GM12864 (cell line): ENCODE results near the gene MORF4L1.

Source experiments
- DNase-seq: peaks from one replicate; pipeline ENCODE4 v3.0.0-alpha.2; 2011; ENCODE audit warnings: low read depth
- H3K4me3 ChIP-seq: 2 replicates; pipeline ENCODE4 v1.5.1; 2011; ENCODE audit warnings: mild to moderate bottlenecking, low read depth, low read length, control low read depth
- TF ChIP-seq, protein P1 (sequence below): IDR thresholded peaks from 2 replicates; pipeline ENCODE4 v1.5.1; 2011; ENCODE audit warnings: low read depth, mild to moderate bottlenecking, moderate library complexity, low read length, control low read depth, inconsistent platforms; ENCODE audit errors: missing control alignments

MORF4L1 gene

DNA sequence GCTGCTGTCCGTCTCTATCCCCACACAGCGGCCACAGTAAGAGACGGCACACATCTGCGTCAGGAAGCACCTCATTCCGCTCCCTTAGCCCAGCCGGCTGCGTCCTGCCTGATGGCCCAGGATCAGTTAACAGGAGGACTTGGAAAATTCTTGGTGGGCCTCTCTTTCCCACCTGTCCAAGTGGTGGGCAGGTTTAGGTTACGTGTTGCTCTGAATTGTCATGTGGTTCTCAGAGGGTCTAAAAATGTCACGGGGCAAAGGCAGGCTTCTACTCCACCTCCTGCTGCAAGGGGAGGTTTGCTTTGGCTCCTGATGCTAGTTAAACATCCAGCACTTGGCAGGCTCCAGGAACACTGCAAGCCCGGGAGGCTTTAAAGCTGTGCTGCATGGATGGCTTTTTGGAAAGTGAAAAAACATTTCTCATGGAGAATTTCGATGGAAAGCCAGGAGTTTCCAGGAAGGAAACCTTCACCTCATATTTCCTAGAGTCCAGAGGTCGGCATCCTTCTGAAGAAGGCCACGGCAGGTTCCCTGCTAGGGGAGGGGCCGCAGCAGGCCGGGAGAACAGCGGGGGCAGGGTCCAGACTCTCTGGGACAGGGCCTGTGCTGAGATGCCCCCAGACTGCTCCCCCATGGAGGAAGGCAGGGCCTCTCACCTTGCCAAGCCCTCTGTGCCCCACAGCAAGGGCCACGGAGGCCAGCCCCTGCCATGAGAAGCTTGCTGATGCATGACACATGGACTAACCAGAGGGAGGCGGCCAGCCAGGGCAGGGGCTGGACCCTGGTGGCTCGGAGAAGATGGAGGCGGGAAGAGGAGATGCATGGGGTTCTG lies 61.3 kb downstream of the MORF4L1 start:
- TF ChIP-seq, protein P1, sequence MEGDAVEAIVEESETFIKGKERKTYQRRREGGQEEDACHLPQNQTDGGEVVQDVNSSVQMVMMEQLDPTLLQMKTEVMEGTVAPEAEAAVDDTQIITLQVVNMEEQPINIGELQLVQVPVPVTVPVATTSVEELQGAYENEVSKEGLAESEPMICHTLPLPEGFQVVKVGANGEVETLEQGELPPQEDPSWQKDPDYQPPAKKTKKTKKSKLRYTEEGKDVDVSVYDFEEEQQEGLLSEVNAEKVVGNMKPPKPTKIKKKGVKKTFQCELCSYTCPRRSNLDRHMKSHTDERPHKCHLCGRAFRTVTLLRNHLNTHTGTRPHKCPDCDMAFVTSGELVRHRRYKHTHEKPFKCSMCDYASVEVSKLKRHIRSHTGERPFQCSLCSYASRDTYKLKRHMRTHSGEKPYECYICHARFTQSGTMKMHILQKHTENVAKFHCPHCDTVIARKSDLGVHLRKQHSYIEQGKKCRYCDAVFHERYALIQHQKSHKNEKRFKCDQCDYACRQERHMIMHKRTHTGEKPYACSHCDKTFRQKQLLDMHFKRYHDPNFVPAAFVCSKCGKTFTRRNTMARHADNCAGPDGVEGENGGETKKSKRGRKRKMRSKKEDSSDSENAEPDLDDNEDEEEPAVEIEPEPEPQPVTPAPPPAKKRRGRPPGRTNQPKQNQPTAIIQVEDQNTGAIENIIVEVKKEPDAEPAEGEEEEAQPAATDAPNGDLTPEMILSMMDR: no peak
- no peak overlapping the region for H3K4me3 ChIP-seq
- no peak for DNase-seq

DNA sequence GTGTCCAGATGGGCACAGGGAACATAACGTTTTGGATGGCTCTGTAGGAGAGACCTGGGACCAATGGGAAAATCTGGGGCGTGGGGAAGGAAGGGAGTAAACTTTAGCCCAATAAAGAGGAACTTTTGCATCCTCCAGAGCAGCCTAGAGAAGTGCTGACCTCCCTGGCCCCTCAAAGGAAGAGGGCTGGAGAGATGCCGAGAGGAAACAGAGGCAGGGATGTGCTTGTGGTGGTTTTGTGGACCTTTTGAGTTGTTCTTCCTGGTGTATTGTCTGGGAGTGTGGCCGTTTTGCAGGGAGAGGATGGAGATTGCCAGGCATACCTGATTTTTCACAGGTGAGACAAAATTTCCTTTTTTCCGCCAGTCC lies 61.9 kb downstream of the MORF4L1 start:
- H3K4me3 ChIP-seq: no peak overlapping the region
- TF ChIP-seq, protein P1: no peak
- no peak for DNase-seq

DNA sequence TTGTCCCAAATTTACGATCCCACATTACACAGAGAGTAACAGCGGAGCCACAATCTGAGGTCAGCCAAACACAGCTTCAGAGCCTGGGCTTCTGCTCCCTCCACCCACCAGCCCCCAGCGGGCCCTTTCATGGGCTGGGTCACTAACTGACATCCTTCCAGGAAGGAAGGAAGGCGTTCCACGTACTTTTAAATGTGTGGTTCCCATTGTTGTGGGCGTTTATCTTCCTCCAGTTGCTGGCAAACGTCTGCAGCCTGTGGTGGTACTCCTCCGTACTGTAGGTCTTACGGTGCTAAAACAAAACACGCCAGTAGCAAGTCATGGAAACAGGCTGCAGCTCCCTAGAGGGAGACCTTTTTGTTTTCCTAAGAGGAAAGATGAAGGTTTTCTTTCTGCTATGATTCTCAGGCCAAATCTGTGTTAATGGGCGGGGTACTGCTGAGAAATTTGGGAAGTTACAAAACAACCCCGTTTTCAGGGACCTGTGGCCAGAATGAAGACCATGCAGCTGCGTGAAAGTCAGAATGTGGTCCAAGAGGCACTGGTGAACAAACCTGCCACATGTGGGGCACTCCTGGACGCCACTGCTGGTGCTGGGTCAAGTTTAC lies 64.5 kb downstream of the MORF4L1 start:
- no peak for DNase-seq
- H3K4me3 ChIP-seq: no peak overlapping the region
- TF ChIP-seq, protein P1: no peak

DNA sequence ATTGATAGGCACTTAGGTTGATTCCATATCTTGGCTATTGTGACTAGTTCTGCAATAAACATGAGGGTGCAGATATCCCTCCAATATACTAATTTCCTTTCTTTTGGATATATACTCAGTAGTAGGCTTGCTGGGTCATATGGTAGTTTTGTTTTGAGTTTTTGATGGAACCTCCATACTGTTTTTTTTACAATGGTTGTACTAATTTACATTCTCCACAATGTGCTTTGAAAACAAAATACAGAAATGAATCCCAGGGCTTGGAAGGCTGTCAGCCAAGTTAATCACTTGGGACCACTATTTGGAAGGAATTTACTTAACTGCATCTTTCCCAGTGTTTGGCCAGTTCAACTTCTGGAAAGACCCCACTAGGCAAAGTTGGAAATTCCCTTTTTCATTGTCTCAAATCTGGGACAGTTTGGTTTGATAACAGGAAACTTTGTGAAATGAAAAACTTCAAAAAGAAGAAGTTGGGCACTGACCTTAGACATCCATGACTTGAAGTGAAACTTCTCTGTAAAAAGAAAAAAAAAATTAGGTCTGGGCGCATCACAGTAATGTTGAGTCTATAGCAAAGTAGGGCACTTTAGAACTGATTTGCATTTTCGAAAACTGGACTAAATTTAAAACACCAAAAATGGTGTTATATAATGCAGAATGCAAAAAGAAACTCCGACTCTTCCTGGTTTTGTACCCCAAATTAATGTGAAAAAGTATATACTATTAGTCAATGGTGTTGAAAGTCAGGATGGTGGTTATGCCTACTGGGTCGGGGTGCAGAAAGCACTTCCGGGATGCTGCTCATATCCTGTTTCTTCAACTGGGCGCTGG lies 66.2 kb downstream of the MORF4L1 start:
- peak; percentile 87 for DNase-seq
- TF ChIP-seq, protein P1: no peak
- H3K4me3 ChIP-seq: peak overlapping the region; percentile 54

DNA sequence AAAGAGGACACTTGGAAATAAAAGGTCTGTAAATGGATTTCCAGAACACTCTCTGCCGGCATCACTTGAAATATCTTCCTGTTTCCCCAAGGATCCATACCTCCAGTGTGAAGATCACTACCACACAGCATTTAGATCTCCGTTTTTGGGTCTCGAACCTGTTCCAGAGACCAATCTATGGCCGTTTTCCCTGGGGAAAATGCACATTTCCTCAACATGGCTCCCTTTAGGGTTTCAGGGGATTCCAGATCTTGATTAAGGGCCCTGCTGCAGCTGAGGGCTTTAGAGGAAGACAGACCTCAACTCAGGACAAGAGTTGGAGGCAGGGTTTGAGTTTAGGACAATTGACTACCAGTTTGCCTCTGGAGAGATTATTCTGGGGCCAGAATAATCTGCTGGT lies 70.1 kb downstream of the MORF4L1 start:
- TF ChIP-seq, protein P1: no peak
- peak overlapping the region; percentile 93 for H3K4me3 ChIP-seq

DNA sequence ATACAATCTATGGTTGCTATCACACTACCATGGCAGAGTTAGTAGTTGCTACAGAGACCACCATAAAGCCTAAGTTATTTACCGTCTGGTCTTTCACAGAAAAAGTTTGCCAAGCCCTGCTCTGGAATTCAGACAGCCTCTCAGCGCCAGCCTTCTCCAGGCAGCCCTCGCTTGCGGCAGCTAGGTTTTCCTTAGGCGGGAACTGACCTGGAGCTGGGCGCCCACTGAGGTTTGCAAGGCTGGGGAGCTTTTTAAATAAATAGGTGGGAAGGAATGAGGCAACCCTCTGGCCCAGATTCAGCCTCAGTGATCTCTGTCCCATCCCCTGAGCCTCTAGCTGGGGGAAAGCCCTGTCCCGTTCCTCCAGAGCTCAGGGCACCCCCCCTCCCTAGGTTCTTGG lies 71.0 kb downstream of the MORF4L1 start:
- no peak for DNase-seq
- peak overlapping the region; percentile 93 for H3K4me3 ChIP-seq
- TF ChIP-seq, protein P1: no peak

More for the DNA sequence above, 70.1 kb downstream of the MORF4L1 start:
- no peak for DNase-seq
